ENCODE data around the gene IFI16.

IFI16 gene

DNA sequence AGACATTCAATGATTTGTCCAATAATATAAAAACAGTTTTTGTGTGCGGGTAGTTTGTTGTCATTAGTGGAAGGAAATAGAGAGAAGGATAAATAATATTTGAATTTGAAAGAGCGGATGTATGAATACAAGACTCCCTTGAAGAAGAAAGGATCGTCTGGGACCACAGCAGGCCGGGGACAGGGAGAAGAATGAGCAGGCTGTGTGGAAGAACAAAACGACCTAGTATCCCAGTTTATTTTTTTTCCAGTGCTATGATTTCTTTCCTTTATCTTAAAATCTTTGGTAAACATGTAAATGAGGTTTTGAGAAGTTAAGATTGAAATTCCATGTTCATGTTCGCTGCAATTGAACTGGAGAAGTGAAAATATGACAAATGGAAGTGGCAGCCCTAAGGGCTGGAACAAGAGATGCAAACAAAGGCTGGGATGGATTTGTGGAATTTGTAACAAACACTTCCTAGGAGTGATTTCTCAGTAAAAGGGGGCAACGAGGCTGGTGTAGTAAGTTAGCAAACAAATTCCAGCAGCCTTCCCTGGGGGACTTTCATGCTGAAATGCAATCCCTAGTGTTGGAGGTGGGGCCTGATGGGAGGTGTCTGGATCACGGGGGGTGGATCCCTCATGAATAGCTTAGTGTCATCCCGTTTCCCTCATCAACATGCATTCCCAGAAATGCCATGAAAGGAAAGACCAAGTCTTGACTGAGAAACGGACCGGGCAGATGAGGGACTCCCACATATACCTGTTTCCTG, 10.2 kb upstream of the IFI16 start:
- ChIA-PET POLR2A (interaction anchor here (1.2 kb wide), 1 partner anchor 72 kb away, joined by 3 read pairs; no protein-coding TSS in a partner anchor), CTCF (interaction anchor here (0.6 to 1.7 kb wide), 3 partner anchors 10 to 397 kb away, joined by 3 to 5 read pairs (median 3); partner anchors contain the start of gene IFI16)
- peak overlapping the region; percentile 34 for H3K4me3 ChIP-seq (ENCODE audit: low read depth, low read length)
- no peaks in the 10 kb centered on the region for H3K36me3 ChIP-seq (ENCODE audit: control insufficient read depth in 2 of 2, insufficient read depth in 1 of 2, low read length in 2 of 2)
- H3K27ac ChIP-seq (ENCODE audit: extremely low read depth, low read depth, low read length): peak overlapping the region; percentile 85
- peaks cover 8% of the 10 kb centered on the region; the same call in 1 of the 2 replicates for H3K4me1 ChIP-seq (ENCODE audit: control insufficient read depth, insufficient read depth, low read length)
- no peaks in the 10 kb centered on the region for H3K9me3 ChIP-seq (ENCODE audit: control insufficient read depth, insufficient read depth, low read depth, low read length)
- TF ChIP-seq TRIM28 (IDR thresholded peaks at IDR 0.05; ENCODE audit: borderline replicate concordance, low read length) (peak; percentile 81), MYNN (tag by site-specific recombination; IDR thresholded peaks at IDR 0.05; ENCODE audit: borderline replicate concordance) (peak; percentile 74), ZNF544 (tag by site-specific recombination; IDR thresholded peaks at IDR 0.05) (no peak)

DNA sequence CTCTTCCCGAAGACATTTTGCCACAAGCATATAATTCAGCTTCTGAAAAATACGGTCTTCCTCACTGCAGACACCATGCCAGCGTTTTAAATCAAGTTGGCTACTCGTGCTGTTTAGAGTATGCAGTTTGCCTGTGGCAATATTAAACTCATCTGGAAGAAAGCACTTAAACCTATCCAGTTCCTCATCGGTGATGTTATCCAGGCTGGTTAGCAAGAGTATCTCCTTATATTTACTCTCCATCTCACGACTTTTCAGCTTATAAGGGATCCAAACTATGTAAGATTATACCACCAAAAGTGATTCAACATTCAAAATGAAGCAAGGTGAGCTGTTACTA, 9.7 kb upstream of the IFI16 start:
- POLR2A ChIA-PET: interaction anchor here (1.2 kb wide), 1 partner anchor 72 kb away, joined by 3 read pairs; no protein-coding TSS in a partner anchor

DNA sequence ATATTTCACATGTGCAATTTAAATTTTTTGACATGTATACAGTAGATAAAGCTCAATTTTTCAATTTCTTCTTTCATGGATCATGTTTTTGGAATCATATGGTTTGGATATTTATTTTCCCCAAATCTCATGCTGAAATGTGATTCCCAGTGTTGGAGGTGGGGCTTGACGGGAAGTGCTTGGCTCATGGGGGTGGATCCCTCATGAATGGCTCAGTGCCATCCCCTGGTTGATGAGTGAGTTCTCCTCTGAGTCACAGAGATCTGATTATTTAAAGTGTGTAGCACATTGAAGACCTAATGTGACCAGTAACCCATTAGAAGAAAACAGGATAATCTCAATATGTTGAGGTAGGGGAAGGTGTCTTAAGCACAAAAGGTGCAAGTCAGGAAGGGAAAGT, 9.1 kb upstream of the IFI16 start:
- TF ChIP-seq ZNF274 (IDR thresholded peaks at IDR 0.05; ENCODE audit: low read length): no peak
- no peak for TF ChIP-seq ZNF274 (tag by site-specific recombination; IDR thresholded peaks at IDR 0.05; ENCODE audit: borderline replicate concordance)
- no peak for TF ChIP-seq BCL11A (tag by site-specific recombination; IDR thresholded peaks at IDR 0.05; ENCODE audit: low read depth)
- TF ChIP-seq ZSCAN23 (tag by site-specific recombination; IDR thresholded peaks at IDR 0.05): no peak
- TF ChIP-seq SP3 (tag by site-specific recombination; IDR thresholded peaks at IDR 0.05): no peak
- TF ChIP-seq TCF7L2 (IDR thresholded peaks at IDR 0.05; ENCODE audit: borderline replicate concordance, low read depth, low read length): no peak
- TF ChIP-seq ZNF670 (tag by site-specific recombination; IDR thresholded peaks at IDR 0.05; ENCODE audit: low read depth): no peak
- TF ChIP-seq ZNF514 (tag by site-specific recombination; IDR thresholded peaks at IDR 0.05): no peak
- TF ChIP-seq, protein P1, sequence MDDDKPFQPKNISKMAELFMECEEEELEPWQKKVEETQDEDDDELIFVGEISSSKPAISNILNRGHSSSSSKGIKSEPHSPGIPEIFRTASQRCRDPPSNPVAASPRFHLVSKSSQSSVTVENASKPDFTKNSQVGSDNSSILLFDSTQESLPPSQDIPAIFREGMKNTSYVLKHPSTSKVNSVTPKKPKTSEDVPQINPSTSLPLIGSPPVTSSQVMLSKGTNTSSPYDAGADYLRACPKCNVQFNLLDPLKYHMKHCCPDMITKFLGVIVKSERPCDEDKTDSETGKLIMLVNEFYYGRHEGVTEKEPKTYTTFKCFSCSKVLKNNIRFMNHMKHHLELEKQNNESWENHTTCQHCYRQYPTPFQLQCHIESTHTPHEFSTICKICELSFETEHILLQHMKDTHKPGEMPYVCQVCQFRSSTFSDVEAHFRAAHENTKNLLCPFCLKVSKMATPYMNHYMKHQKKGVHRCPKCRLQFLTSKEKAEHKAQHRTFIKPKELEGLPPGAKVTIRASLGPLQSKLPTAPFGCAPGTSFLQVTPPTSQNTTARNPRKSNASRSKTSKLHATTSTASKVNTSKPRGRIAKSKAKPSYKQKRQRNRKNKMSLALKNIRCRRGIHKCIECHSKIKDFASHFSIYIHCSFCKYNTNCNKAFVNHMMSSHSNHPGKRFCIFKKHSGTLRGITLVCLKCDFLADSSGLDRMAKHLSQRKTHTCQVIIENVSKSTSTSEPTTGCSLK (tag by site-specific recombination; IDR thresholded peaks at IDR 0.05): no peak
- TF ChIP-seq, protein P2, sequence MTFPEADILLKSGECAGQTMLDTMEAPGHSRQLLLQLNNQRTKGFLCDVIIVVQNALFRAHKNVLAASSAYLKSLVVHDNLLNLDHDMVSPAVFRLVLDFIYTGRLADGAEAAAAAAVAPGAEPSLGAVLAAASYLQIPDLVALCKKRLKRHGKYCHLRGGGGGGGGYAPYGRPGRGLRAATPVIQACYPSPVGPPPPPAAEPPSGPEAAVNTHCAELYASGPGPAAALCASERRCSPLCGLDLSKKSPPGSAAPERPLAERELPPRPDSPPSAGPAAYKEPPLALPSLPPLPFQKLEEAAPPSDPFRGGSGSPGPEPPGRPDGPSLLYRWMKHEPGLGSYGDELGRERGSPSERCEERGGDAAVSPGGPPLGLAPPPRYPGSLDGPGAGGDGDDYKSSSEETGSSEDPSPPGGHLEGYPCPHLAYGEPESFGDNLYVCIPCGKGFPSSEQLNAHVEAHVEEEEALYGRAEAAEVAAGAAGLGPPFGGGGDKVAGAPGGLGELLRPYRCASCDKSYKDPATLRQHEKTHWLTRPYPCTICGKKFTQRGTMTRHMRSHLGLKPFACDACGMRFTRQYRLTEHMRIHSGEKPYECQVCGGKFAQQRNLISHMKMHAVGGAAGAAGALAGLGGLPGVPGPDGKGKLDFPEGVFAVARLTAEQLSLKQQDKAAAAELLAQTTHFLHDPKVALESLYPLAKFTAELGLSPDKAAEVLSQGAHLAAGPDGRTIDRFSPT (tag by site-specific recombination; IDR thresholded peaks at IDR 0.05): no peak
- no peaks in the 10 kb centered on the region for H3K9me3 ChIP-seq (ENCODE audit: control insufficient read depth, insufficient read depth, low read depth, low read length)
- no peaks in the 10 kb centered on the region for H3K36me3 ChIP-seq (ENCODE audit: control insufficient read depth in 2 of 2, insufficient read depth in 1 of 2, low read length in 2 of 2)
- H3K4me3 ChIP-seq (ENCODE audit: low read depth, low read length): peak overlapping the region; percentile 34
- ChIA-PET POLR2A (no interaction called here), CTCF (interaction anchor here (1.7 kb wide), 1 partner anchor 9 kb away, joined by 5 read pairs; the partner anchor contains the start of gene IFI16)
- H3K4me1 ChIP-seq (ENCODE audit: control insufficient read depth, insufficient read depth, low read length): peaks cover 8% of the 10 kb centered on the region; the same call in 1 of the 2 replicates
- peak overlapping the region; percentile 85 for H3K27ac ChIP-seq (ENCODE audit: extremely low read depth, low read depth, low read length)

More for the DNA sequence above, 9.7 kb upstream of the IFI16 start:
- no peaks in the 10 kb centered on the region for H3K36me3 ChIP-seq (ENCODE audit: control insufficient read depth in 2 of 2, insufficient read depth in 1 of 2, low read length in 2 of 2)
- H3K4me3 ChIP-seq (ENCODE audit: low read depth, low read length): peak overlapping the region; percentile 34
- CTCF ChIA-PET: interaction anchor here (0.6 to 1.7 kb wide), 3 partner anchors 10 to 398 kb away, joined by 3 to 5 read pairs (median 3); partner anchors contain the start of gene IFI16
- H3K9me3 ChIP-seq (ENCODE audit: control insufficient read depth, insufficient read depth, low read depth, low read length): no peaks in the 10 kb centered on the region
- TF ChIP-seq, protein P3, sequence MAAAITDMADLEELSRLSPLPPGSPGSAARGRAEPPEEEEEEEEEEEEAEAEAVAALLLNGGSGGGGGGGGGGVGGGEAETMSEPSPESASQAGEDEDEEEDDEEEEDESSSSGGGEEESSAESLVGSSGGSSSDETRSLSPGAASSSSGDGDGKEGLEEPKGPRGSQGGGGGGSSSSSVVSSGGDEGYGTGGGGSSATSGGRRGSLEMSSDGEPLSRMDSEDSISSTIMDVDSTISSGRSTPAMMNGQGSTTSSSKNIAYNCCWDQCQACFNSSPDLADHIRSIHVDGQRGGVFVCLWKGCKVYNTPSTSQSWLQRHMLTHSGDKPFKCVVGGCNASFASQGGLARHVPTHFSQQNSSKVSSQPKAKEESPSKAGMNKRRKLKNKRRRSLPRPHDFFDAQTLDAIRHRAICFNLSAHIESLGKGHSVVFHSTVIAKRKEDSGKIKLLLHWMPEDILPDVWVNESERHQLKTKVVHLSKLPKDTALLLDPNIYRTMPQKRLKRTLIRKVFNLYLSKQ (tag by site-specific recombination; IDR thresholded peaks at IDR 0.05; ENCODE audit: borderline replicate concordance): no peak
- TF ChIP-seq WT1 (tag by site-specific recombination; IDR thresholded peaks at IDR 0.05) (no peak), ZNF16 (tag by site-specific recombination; IDR thresholded peaks at IDR 0.05; ENCODE audit: low read depth) (no peak), IKZF3 (tag by site-specific recombination; IDR thresholded peaks at IDR 0.05) (no peak), GFI1B (tag by site-specific recombination; IDR thresholded peaks at IDR 0.05) (no peak), ZNF211 (tag by site-specific recombination; IDR thresholded peaks at IDR 0.05; ENCODE audit: low read depth) (no peak), ZNF521 (tag by site-specific recombination; IDR thresholded peaks at IDR 0.05) (no peak), ZNF792 (tag by site-specific recombination; IDR thresholded peaks at IDR 0.05) (no peak)
- TF ChIP-seq, protein P4, sequence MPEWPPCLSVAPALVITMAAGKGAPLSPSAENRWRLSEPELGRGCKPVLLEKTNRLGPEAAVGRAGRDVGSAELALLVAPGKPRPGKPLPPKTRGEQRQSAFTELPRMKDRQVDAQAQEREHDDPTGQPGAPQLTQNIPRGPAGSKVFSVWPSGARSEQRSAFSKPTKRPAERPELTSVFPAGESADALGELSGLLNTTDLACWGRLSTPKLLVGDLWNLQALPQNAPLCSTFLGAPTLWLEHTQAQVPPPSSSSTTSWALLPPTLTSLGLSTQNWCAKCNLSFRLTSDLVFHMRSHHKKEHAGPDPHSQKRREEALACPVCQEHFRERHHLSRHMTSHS (tag by site-specific recombination; IDR thresholded peaks at IDR 0.05): no peak
- TF ChIP-seq, protein P5, sequence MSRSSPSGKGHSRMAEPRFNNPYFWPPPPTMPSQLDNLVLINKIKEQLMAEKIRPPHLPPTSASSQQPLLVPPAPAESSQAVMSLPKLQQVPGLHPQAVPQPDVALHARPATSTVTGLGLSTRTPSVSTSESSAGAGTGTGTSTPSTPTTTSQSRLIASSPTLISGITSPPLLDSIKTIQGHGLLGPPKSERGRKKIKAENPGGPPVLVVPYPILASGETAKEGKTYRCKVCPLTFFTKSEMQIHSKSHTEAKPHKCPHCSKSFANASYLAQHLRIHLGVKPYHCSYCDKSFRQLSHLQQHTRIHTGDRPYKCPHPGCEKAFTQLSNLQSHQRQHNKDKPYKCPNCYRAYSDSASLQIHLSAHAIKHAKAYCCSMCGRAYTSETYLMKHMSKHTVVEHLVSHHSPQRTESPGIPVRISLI (tag by site-specific recombination; IDR thresholded peaks at IDR 0.05): no peak
- TF ChIP-seq, protein P6, sequence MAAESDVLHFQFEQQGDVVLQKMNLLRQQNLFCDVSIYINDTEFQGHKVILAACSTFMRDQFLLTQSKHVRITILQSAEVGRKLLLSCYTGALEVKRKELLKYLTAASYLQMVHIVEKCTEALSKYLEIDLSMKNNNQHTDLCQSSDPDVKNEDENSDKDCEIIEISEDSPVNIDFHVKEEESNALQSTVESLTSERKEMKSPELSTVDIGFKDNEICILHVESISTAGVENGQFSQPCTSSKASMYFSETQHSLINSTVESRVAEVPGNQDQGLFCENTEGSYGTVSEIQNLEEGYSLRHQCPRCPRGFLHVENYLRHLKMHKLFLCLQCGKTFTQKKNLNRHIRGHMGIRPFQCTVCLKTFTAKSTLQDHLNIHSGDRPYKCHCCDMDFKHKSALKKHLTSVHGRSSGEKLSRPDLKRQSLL (tag by site-specific recombination; IDR thresholded peaks at IDR 0.05): no peak
- H3K4me1 ChIP-seq (ENCODE audit: control insufficient read depth, insufficient read depth, low read length): peaks cover 8% of the 10 kb centered on the region; the same call in 1 of the 2 replicates
- H3K27ac ChIP-seq (ENCODE audit: extremely low read depth, low read depth, low read length): peak overlapping the region; percentile 85

Measured in HEK293 (cell line).